ENCODE results near the gene ANKH.

Gene ANKH

DNA sequence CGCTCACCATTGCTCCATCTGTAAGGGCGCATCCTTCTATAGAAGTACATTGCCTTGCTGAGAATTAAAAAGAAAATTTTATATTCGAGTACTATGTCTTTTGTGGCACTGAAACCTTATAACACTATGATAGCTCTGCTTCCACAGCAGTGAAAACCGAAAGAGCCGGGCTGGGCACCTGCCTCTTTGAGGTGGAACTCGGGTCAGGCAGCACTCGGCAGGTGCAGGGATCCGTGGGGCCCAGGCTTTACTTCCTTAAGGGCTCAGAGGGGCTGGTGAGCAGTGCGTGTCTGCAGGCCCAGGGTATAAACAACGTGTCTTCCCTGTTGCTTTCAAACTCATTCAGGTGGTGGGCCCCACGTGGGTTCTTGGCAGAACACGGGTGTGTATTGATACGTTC is 137.2 kb downstream of the ANKH start:
- DNase-seq (ENCODE audit: low read depth), result no peak

DNA sequence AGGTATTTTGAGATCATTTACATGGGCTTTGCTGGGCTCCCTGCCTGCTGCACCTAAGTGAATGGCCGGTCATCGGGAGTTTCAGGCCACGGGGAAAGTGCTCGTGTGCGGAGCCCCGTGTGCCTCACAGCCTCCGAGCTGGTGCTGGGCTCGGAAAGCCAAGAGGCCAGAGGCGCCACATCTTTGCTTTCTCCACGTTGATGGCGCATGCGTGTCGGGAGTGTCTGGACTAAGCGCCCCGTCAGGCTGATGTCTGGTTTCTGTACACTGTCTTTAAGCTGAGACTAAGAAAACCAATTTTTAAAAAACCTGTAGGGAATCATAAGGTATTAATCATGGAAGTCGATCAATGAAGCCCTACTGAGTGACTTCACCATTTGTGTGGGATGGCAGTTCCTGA is 137.9 kb downstream of the ANKH start:
- DNase-seq (ENCODE audit: low read depth), result no peak

DNA sequence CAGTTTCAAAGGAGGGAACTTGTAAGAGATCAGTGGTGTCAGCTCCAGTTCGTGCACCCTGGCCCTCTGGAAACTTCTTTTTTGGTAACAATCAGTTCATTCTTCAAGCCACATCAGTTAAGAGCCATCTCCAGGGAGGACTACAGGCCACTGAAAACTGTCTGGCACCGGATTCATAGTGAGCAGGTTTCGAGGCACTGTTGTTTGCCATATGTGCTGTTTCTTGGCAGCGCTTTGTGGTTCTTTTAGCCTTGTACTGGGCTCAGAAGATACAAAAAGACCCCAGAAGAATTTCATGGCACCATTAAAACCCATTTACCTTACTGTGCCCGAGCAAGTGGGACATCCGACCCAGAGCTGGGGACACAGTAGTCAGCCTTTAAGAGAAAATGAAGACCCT is 138.6 kb downstream of the ANKH start:
- DNase-seq (ENCODE audit: low read depth), result no peak

DNA sequence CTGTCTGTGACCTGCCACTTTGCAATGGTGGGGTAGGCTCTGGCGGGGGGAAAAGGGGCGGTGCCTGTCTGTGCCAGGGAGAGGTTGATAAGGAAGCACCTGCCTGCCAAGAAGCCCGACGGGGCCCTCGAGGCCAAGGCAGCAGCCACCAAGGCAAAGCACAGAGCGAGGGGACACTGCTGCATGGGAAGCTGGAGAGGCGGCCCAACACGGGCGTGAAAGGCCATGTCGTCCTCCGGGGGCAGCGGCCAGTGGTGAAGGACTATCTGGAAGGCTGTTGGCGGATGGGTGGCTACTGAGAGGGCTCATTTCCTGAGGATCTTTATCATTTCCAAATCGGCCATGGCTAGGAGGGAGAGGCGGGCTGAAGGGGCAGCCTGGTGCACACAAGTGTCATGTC is 140.7 kb downstream of the ANKH start:
- DNase-seq (ENCODE audit: low read depth), result no peak

DNA sequence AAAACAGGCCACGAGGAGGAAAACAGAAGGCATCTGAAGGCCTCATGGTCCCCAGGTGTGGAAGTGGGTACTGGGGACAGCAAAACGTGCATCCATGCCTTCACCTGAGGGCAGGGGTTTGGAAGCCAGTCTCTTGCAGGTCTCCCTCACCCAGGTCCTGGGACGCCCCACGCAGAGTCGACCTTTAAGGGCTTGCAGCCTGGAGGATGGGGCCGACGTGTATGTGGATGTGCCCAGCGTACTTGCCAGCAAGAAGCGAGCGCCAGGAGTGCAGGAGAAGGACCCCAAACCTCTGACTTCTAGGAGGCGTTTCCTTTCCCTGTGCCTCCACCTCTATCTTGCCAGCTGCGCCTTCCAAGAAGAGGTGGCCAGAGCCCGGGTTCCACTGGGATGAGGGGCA is 141.1 kb downstream of the ANKH start:
- no peak for DNase-seq (ENCODE audit: low read depth)

DNA sequence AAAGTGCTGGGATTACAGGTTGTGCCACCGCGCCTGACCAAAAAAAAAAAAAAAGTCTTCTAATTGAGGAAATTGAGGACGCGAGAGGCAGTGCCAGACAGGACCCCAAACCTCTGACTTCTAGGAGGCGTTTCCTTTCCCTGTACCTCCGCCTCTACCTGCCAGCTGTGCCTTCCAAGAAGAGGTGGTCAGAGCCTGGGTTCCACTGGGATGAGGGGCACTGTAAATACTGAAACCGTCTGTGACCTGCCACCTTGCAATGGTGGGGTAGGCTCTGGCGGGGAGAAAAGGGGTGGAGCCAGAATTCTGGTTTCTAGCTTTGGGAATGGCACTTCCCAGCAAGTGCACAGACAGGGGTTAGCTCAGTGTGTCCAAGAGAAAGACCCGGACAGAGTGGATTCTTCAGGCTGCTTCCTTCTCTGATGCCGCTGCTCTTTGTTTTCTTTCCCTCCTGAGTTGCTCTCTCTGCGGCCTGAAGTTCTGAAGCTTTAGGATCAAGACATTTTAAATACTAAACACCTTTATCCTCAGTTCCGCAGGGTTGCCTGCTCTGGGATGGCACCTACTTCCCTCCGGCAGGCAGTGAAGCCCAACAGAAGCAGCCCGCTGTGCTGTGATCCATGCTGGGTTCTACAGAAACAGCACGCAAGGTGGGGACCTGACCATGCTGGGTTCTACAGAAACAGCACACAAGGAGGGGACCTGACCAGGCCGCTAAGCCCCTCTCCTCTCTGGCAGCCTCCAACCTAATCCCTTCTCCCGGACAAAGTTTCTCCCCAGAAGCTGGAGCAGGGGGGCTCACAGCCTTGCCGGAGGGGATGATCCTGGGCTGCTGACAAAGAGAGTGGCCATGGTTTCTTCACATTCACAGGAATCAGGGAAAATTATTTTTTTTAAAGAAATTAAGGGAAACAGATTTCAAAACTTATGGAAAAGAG is 141.9 kb downstream of the ANKH start:
- DNase-seq (ENCODE audit: low read depth), result no peak

DNA sequence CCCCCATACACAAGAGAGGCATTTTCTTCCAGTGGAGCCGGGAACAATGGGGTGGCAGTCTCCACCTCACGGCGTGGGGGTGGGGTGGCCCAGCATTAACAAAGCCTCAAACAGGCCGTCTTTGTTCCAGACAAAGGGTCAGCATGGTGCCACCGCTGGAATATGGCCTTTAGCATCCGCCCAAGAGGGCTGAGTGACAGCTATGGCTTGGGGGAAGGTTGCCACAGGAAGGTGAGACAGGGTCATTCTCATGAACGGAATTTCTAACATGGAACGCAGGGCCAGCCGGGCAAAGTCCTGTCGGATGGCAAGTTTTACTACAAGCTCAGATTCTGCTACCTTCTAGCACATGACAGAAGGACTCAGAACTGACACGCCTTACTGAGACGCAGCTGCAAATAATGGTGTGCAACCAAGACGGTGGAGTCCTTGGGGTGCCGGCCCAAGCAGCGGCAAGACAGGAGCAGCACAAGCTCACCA is 143.1 kb downstream of the ANKH start:
- no peak for DNase-seq (ENCODE audit: low read depth)

DNA sequence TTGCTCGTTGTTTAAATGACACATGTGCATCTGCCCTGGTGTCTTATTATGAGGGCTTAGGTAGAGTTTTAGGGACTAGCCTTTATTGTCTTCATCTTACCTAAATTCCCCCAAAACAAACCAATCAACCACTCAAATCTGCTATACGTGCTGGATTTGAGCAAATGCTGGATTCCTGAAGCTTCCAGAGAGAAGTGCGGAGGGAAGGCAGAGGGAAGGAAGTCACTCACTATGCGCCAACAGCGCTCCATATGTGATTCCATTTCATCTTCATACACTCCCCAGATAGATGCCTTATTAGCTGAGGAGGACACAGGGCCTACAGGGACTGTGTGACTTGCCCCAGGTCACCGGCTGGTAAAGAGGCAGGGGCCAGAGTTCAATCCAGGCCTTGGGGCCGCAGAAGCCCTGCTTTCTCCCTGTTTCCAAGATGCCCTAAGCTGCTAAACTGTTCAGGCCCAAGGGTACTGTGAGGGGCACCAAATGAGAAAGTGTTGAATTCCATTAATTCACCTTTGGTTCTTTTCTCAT is 143.6 kb downstream of the ANKH start:
- DNase-seq (ENCODE audit: low read depth), result no peak

DNA sequence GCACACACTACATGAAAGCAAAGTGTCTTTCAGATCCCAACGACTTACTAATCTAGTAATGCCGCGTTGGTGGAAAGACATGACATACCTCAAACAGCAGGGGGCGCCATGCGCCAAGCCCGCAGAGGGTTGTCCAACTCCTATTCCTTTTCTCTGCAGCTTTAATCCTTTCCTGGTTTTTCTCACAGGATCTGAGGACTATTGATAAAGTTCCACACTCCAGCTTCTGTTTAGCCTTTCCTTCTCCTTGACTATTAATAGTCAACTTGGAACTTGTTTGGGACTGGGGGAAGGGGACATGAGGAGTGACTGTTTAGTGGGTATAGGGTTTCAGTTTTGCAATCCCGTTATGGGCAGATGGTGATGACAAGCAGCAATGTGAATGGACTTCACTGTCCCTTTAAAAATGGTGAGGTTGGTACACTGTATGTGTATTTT is 144.1 kb downstream of the ANKH start:
- DNase-seq (ENCODE audit: low read depth), result peak; percentile 68

DNA sequence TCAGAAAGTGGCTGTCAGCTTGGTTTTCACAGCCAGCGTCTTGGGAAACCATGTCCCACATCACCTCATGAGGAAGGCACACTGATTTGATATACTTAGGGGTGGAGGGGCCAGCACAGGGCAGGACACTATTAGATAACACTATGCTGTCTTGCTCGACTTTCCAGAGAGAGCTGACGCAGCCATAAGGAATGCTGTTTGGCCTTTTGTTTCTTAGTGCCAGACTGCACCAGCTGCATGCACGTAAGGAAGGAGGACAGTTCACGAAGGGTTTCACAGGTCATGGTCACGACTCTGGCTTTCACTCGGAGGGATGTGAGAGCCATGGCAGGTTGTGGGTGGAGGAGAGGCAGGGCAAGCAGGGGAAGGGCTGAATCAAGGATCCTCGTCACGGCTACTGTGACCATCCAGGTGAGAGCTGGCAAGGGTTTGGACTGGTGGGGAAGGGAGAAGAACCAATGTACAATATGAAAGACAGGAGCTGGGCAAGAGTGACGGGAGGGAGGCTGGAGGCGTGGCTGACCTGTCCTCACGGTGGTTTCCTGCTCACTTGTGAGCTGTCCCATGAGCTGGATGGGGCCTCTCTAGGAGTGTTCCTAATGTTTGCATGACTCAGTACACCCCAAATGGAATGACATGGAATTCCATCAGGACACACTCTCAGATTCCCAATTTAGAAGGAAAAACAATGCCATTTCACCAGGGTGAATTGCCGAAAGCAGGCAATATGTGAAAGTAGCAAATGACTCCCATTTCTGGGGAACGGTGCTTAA is 145.3 kb downstream of the ANKH start:
- DNase-seq (ENCODE audit: low read depth), result no peak

DNA sequence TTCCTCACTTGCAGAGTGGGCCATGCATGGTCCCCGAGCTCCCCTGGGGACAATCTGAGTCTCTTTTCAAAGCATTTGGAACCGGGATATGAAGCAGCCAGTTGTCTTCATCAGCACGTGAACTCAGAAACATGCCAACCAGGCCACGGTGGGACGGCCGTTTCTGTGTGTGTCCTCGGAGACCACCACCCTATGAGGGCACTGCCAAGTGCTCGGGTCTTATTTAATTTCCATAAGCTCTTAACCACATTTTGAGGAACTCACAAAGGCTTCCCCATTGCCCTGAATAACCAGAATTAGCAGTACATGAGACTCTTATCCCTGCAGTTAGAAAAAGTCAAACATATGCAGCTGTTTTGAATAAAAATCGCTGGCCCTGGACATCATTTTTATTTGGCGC is 146.9 kb downstream of the ANKH start:
- no peak for DNase-seq (ENCODE audit: low read depth)

DNA sequence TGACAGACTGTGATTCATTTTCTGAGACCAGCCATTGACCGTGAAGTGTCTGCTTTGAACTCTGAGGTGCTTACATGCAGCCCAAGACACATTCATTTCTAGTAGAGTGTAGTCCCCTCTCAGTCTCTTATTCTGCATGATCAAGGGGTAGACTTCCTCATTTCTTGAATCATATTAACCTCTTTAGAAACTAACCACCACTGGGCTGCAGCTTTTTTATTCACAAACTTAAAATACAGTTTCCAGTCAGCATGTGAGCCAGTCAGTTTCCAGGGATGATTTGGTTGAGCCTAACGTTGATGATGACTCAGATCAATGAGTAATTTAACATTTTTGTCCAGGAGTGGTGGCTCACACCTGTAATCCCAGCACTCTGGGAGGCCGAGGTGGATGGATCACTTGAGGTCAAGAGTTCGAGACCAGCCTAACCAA is 147.9 kb downstream of the ANKH start:
- no peak for DNase-seq (ENCODE audit: low read depth)

DNA sequence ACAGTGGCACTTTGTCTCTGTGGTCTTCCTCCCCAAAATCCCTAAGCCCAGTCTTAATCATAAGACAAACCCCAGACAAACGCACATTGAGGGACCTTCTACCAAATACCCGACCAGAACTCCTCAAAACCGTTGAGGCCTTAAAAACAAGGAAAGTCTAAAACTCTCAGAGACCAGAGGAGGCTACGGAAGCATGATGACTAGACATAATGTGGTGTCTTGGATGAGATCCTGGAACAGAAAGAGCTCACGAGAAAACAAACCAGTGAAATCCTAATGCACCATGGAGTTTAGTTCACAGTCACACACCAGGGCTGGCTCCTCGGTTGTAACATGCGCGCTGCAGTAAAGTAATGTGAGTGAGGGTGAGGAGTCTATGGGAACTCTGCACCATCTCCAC is 148.7 kb downstream of the ANKH start:
- DNase-seq (ENCODE audit: low read depth), result no peak

DNA sequence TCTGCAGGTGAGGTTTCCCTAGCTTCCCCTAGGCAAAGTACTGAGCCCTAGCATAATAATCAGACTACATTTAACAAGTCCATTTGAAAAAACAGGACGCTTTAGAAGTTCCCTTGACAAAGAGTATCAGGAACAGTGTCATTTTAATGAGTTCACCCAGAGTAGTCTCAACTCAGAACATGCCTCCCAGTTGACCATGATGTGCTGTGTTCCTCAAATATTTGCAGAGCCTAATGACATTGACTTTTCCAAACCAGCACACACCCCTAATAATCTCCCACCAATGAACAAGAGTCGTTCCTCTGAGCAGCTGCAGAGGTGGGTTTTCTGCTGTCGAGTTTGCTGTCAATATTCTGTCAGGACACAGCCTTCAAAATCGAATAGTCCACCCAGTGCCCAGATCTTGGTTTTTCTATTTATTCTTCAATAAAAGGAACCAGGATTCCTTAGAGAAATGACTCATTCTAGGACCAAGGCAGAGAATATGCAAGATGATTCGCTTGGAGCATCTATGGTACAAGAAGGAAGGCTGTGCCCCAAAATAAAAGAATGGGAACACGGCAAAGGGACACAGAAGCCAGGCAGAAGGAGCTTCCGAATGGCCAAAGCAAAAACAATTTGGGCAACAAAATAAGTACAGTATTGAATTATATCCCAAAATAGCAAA is 149.5 kb downstream of the ANKH start:
- no peak for DNase-seq (ENCODE audit: low read depth)

DNA sequence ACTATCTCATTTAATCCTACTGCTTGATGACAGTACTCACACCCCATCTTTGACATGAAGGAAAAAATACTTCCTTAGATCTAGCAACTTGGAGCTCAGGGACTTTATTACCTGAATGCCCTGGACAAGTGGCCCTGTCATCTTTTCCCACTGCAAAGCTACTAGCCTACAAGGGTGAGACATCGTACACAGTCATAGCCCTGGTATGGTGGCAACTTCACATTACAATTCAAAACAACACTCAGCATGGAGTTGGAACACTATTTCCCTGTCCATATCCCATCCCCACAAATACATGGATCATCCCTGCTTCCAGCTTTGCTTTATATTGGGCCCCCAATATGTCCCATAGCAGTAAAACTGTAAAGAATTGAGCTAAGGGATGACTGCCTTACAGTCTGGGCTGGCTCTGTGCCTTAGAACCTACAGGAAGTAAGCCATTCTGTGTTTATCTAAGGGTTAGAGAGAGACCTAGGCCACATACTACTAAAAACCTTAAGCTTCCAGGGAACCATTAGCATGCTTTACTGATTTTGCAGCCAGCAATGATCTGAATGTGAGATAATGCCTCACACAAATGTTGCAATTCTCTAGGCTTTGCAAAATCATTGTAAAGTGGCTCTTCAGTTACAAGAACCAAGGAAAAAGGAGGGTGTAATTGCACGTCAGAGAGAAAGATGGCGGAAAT is 151.2 kb downstream of the ANKH start:
- no peak for DNase-seq (ENCODE audit: low read depth)

DNA sequence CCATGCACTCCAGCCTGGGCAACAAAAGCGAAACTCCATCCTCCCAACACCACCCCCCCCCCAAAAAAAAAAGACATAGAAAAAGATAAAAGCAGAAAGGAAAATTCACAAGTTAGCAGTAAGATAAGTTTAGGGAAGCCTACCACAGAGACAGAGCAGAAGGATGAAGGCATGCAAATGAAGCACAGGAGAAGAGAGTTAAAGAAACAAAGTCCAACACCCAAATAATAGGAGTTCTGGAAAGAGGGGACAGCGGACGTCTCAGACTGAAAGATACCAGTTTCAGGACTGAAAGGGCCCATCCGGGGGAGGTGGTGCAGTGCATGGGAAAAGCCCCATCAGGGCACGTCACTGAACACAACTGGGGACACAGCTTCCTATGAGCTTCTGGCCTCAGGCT is 152.8 kb downstream of the ANKH start:
- DNase-seq (ENCODE audit: low read depth), result no peak

DNA sequence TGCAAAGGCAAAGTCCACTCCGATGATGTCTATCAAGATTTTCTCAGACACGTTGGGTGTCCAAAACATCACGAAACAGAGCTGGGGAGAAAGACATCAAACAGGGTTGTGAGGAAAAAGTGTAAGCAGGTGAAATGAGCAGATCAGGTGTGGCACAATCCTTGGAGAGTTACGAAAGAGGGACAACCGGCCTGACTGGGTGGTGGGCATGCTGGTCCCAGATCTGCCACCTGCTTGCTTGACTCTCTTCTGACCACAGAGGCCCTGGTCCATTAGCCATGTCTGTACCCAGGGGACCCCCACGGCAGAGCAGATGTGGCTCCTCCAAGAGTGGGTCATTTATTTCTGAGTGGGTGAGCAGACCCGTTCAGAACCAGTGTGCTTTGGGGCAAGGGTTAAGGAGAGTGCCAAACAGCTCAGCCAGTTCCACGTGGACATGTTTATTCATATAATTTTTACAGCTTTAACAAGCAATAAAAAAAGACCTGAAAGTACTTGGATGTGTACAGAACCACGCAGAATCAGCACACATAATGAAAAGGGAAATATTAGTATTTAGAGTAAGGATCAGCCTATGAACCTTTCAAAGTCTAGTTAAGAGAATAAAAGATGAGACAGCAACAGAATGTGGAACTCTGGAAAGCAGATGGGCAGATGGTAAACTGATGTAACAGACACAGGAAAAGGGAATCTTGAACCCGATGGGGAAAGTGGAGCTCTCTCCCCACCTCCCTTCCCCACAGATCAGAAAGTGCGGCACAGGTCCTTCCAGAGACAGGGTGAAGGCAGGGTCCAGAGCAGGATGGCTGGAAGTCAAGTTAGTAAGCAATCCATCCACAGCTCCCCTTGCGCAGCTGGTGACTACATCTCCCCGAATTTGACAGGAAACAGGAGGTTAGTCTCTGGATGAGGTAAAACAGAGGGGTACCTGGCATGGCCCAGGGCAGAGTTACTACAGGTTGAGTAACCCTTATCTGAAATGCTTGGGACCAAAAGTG is 154.5 kb downstream of the ANKH start:
- no peak for DNase-seq (ENCODE audit: low read depth)

DNA sequence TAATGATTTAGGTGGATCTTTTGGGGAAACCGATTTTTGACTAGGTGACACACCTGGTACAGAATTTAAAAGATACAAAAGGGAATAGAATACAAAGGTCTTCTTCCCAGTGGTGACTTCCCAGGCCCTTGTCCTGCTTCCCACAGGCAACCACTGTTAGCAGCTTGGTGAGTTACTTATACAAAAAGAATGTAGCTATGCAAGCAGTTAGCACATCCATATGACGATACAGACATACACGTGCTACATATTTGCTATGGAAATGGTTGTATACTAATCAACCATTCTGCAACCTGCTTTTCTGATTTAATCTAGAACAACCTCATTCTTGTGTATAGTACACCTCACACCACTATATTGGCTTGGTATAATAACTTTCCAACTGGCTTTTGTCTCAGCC is 156.1 kb downstream of the ANKH start:
- no peak for DNase-seq (ENCODE audit: low read depth)

DNA sequence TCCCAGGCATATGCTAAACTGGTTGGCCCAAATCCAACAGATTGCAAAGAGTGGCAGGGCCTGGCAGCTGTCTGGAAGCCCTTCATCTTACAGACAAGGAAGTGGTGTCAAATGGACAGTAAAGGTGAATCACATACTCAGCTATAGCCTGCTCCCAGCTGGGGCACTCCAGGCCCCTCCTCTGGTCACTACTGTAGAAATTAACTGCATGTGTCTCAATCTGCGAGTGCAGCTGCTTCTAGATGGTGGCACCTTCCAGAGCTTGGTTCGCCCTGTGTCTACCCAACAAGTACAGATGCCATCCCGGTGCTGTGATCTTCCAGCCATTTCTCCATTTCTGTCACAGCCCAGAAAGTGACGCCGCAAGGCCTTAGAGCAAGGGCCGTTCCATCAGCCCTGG is 156.9 kb downstream of the ANKH start:
- DNase-seq (ENCODE audit: low read depth), result no peak

Measured in activated T-cell treated with anti-CD3 and anti-CD28 coated beads for 48 hours (primary cell).